Fibroblast of lung (primary cell): Measurements from ENCODE around the gene SLC5A8.

Experiments used
- EZH2 ChIP-seq: IDR thresholded peaks from 2 replicates; pipeline ENCODE4 v1.5.1; 2012; ENCODE audit warnings: low read length, control low read depth, mild to moderate bottlenecking; ENCODE audit errors: missing control alignments
- TF ChIP-seq, protein P1 (sequence below), 2 donors: IDR thresholded peaks in 1 of 2; conservative IDR thresholded peaks in 1 of 2; 1 replicate in 1 of 2; 2 replicates in 1 of 2; pipeline ENCODE4 v1.5.1; 2011 to 2012; ENCODE audit warnings: low read length in 2 of 2, control low read depth in 1 of 2, inconsistent platforms in 1 of 2, low read depth in 1 of 2, mild to moderate bottlenecking in 1 of 2

DNA sequence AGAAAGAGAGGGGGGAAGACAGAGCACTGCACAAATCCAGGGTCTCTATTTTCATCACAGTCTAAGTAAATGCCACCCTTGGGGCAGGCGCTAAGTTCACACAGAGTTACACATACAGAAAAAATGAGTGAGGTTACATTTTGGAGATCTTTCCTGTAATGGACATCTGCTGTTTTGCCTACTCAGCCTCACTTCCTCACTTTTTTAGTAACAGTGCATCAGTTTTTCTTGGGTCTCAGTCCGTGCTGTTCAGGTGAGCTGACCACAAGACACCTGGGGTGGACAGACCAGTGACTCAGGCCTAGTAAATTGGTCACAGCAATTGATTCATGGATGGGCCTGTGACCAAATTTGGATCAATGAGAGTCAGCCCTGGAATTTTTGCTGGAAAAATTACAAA is 33.6 kb upstream of the SLC5A8 start:
- TF ChIP-seq, protein P1, sequence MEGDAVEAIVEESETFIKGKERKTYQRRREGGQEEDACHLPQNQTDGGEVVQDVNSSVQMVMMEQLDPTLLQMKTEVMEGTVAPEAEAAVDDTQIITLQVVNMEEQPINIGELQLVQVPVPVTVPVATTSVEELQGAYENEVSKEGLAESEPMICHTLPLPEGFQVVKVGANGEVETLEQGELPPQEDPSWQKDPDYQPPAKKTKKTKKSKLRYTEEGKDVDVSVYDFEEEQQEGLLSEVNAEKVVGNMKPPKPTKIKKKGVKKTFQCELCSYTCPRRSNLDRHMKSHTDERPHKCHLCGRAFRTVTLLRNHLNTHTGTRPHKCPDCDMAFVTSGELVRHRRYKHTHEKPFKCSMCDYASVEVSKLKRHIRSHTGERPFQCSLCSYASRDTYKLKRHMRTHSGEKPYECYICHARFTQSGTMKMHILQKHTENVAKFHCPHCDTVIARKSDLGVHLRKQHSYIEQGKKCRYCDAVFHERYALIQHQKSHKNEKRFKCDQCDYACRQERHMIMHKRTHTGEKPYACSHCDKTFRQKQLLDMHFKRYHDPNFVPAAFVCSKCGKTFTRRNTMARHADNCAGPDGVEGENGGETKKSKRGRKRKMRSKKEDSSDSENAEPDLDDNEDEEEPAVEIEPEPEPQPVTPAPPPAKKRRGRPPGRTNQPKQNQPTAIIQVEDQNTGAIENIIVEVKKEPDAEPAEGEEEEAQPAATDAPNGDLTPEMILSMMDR (conservative IDR thresholded peaks at IDR 0.05 in 1 of 2, IDR thresholded peaks at IDR 0.05 in 1 of 2; ENCODE audit: low read depth in 1 of 2, low read length in 2 of 2): no peak
- no peak for TF ChIP-seq EZH2
